GM21737 (cell line): Measurements from ENCODE around the gene IL1R1.

Source experiments
- ATAC-seq: cut with Tn5 transposase; IDR thresholded peaks from one replicate; pipeline ENCODE4 v1.9.1; 2021; ENCODE audit warnings: mild to moderate bottlenecking, moderate library complexity; ENCODE audit not compliant: unreplicated experiment

The IL1R1 gene

DNA sequence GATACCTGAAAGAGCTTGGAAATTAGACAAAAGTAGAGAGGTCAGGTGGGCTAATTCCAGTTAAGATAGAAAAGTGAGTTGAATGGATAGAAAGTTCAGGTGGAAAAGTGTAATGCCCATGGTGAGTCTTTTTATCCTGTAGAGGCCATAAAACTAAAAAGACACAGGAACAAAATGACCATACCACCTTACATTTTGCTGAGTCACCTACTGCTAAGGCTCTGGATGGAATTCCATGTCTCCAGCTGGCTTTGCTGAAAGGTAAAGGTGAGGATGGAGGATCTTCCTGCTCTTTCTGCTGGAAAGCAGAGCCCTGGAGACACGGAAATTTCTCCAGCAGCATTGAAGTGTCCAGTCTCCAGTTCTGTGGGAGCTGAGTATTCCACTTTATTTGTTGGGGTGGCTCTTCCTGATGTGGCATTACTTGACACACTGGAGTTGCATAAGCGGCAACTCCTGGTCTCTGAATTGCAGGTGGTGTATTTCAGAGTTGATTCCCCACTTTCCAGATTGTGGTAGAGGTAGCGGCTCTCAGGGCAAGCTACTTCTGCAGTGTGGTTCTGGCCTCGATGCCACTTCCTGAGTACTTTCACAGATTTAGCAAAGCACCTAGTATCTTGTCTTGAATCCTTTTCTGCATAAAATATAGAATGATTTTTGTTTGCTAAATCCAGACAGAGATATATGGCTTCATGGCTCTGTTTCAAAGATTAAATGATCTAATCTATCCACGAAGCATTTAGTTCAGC lies 55.0 kb downstream of the IL1R1 start:
- no peak for ATAC-seq

DNA sequence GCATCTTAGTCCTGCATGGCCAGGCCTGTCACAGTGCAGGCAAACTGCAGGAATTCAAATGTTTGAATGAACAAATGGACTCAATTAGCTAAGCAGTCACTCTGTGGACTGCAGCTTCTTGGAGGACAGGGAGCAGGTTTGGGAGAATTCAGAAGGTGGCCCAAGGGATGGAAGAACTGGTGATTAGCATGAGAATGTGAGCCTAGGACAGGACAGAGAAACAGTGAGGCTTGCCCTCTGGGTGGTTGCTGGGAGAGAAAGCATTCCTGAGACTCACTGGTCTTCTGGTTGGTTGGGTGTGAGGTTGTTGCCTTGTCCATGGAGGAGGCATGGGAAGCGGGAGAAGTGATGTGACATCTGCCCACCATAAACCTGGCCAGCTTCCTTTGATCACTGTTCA lies 58.0 kb downstream of the IL1R1 start:
- ATAC-seq: no peak

DNA sequence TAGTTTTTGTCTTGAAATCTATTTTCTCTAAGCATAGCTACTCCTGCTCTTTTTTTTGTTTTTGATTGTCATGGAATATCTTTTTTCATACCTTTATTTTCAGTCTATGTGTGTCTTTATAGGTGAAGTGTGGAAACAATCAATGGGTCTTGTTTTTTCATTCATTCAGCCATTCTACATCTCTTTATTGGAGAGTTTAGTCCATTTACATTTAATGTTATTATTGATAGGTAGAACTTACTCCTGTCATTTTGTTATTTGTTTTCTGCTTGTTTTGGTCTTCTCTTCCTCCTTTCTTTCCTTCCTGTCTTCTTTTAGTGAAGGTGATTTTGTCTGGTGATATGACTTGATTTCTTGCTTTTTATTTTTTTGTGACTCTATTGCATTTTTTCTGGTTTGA lies 62.1 kb downstream of the IL1R1 start:
- ATAC-seq: no peak

DNA sequence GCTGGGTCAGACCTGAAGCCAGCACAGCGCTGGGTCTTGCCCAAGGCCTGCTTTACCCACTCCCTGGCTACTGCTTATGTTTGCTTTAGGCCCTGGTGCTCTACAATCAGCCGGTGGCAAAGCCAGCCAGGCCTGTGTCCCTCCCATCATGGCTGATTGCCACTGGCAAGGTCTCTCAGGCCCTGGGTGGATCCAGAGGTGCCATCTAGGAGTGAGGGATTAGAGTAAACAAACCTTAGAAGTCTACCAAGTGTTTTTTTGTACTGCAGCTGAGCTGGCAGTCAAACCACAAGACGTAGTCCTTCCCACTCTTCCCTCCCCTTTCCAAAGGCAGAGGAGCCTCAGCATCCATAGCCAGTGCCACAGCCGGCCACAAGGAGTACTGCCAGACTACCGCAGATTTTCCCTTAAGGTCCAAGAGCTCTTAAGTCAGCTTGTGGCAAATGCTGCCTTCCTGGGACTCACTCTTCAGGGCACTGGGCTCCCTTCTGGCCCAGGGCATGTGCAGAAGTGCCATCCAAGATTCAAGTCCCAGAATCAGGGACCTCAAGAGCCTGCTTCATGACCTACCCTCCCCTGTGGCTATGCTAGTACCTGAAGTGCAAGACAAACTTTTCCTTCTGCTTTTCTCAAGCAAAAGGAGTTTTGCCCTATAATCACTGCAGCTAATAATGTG lies 64.3 kb downstream of the IL1R1 start:
- no peak for ATAC-seq

DNA sequence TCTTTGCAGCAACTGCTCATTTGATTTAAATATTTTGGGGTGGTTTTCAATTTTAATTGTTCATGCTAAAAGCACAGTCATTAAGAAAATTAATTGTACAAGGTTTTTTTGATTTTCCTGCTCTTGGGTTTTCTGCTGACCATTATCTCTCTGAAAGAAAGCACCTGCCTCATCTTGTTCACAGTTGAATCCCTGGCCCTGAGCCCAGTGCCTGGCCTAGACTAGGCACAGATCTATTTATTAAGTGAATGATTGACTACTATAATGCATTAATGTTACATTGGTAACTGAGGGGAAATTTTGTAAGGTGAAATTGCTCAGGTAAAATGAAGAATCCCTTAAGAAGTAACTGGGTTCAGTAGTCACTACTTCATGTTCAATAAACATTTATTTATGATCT lies 66.2 kb downstream of the IL1R1 start:
- ATAC-seq: no peak

DNA sequence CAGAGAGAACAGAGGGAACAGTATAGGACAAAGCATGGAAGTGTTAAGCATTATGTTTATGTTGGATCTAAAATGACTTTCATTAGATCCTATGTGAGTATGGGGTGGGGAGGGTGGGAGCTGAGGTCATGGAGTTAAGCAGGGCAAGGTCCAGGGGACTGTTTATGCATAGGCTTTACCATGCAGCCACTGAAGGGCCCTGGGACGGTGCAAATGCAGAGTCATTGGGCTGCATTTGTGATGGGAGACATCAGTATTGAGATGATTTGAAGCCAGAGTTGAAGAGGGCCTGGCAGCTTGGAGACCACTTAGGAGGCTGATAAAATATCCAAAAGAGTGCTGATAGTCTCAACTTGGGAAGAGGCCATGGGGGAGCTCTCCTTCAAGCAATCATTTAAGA lies 66.9 kb downstream of the IL1R1 start:
- ATAC-seq: no peak

DNA sequence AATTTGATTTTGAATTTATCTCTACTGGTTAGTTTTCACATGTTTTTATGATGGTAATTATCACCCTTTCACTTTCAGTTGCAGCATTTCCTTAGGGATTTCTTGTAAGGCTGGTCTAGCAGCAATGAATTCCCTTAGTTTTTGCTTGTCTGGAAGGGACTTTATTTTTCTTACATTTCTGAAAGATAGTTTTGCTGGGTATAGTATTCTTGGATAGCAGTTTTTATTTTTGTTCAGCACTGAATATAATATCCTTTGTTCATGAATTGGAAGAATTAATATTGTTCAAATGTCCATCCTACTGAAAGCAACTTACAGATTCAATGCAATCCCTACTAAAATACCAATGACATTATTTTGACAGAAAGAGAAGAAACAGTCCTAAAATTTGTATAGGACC lies 74.5 kb downstream of the IL1R1 start:
- no peak for ATAC-seq

DNA sequence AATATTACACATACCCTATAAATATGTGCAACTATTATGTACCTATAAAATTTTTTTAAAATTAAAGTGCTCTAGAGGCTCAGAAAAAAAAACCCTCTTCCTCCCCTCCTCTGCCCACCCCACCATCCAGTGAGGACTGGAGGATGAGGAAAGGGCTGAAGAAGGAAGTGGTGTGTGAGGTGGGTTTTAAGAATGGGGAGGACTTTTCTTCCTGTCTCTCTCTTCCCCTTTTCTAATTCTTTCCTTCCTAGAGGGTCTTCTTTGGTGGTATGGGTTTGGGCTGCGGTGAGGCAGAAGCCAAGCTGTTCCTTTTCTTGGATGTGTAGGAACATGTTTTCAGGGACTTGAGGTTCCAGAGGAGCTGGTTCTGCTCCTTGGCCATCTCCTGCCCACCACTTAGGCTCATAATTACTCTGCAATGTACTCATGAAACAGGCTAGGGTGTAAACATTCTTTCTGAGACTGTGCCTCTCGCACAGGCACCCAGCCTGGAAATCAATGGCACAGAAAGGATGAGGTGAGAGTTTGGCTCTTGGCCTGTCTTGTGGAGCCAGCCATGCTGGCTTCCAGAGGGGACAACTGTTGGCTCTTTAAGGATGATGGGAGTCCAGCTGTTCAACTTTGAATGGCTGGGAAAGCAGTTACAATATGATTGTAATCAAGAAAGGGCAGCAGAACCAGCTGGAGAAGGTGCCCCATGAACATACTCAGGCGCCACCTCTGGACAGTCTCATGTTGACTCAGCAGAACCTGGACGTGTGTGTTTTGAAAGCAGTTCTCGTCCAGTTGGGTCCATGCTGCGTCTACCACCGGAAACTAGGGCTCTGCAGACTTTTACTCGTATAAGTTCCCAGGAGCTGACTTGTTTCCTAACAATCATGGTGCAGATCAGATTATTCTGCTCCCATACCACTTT lies 82.5 kb downstream of the IL1R1 start:
- ATAC-seq: no peak

DNA sequence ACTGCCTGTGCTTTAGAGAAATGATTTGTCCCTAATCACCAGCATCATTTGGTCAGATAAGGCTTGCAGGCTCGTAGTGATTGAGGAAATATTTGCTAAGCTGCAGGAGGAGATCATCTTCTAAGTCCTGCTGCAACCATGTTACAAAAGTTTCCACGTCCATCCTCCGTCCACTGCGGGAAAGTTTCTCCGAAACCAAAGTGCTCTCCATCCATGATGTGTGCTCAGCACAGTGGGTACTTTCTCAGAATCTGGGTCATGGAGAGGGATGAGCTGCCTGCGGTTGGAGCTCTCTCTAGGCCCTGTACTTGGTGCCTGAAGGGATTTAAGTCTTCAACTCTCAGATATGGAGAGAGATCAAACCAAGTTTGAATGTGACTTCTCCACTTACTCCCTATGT lies 83.6 kb downstream of the IL1R1 start:
- no peak for ATAC-seq

DNA sequence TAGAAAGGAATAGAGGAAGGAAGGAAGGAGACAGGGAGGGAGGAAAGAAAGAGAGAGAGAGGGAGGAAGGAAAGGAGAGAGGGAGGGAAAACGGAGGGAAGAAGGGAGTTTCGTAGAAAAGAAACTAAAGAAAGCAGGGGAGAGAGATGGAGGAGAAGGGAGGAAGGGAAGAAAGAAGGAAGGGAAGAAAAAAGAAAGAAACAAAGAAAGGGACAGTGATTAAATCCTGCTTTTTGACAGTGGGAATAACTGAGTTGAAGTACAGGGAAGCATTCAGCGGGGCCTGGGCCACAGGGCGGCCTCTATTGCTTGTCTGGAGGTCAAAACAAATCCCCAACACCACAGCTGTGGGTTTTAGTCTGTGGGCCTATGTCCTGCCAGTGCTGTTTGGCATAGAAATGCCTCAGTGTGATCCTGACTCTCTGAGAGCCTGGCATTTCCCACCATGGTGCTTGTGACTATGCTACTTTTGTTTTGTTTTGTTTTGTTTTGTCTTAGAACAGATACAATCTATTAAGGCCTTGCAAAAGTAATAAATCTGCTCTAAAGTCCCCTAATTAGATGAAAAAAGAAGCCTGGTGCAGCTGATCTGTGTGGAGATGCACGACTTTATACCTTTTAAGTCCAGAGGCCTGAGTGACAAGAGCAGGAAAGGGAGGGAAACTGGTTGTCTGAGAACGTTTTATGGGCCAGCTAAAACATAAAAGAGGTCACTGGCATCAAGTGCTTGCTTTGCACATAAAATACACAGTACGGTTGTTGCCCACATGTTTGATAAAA lies 84.3 kb downstream of the IL1R1 start:
- no peak for ATAC-seq

DNA sequence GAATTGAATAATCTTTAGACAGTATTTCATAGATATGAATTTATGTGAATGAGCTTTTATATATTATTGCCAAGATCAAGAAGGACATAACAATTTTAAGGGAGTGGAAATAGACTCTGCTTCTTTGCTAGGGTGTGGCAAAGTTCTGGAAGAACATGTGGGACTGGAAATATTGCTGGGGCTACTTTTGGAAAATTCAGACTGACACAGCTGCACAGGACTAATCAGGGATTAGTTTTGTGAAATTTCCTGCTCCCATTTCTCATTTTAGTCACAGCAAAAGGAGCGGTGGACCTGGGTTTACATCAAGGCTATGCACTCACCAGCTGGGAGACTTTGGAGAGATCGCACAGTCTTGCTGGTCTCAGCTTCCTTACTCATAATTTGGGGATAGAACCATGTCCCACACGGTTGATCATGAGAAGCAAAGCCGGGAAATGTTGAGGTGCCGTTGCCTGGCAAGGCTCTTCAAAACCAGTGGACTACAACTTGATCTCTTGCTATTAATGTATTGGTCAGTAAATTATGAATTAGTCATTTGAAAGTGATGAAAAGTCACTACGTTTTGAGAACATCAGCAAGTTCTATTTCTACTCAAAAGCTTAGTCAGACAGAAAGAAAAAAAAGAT lies 86.7 kb downstream of the IL1R1 start:
- no peak for ATAC-seq
